GM19023 (cell line): ENCODE measurements around the gene VOPP1.
"Not testable (repeated sequence)": the region's sequence is repeated elsewhere in the genome, so short reads cannot be mapped to it uniquely, and the experiment has no call there.

Experiments
- ATAC-seq: cut with Tn5 transposase; IDR thresholded peaks from one replicate; pipeline ENCODE4 v1.9.1; 2021; ENCODE audit warnings: mild to moderate bottlenecking, moderate library complexity; ENCODE audit not compliant: unreplicated experiment

Gene VOPP1

GRCh38 chr7:55587687-55588378 lies 15.5 kb upstream of the VOPP1 start:
- no peak for ATAC-seq

GRCh38 chr7:55582656-55583055 lies 10.4 kb upstream of the VOPP1 start:
- ATAC-seq: not testable (repeated sequence)

- ATAC-seq: no peak
These were observed 4.5 kb upstream of the VOPP1 start for GRCh38 chr7:55576753-55577152.

GRCh38 chr7:55575733-55576132 lies 3.4 kb upstream of the VOPP1 start:
- no peak for ATAC-seq

- no peak for ATAC-seq
These were observed 2.8 kb upstream of the VOPP1 start for GRCh38 chr7:55575098-55575497.

- no peak for ATAC-seq
These were observed 1.9 kb upstream of the VOPP1 start for GRCh38 chr7:55574051-55574717.

GRCh38 chr7:55573234-55573900 lies 1.1 kb upstream of the VOPP1 start:
- ATAC-seq: no peak

- ATAC-seq: peak; percentile 30
These were observed 558 bp downstream of the VOPP1 start for GRCh38 chr7:55571511-55572377.

- ATAC-seq: no peak
These were observed 1.4 kb downstream of the VOPP1 start for GRCh38 chr7:55570939-55571338.

- ATAC-seq: peak; percentile 20
These were observed 2.0 kb downstream of the VOPP1 start for GRCh38 chr7:55570218-55570873.

- ATAC-seq: peak; percentile 21
These were observed 2.5 kb downstream of the VOPP1 start for GRCh38 chr7:55569797-55570196.

GRCh38 chr7:55569269-55569663 lies 3.0 kb downstream of the VOPP1 start:
- no peak for ATAC-seq

GRCh38 chr7:55568613-55569268 lies 3.6 kb downstream of the VOPP1 start:
- no peak for ATAC-seq

GRCh38 chr7:55567571-55567970 lies 4.7 kb downstream of the VOPP1 start:
- no peak for ATAC-seq

- ATAC-seq: no peak
These were observed 6.6 kb downstream of the VOPP1 start for GRCh38 chr7:55565681-55566080.

- no peak for ATAC-seq
These were observed 8.5 kb downstream of the VOPP1 start for GRCh38 chr7:55563596-55564325.

- ATAC-seq: no peak
These were observed 10.6 kb downstream of the VOPP1 start for GRCh38 chr7:55561690-55562089.

GRCh38 chr7:55558962-55559920 lies 13.1 kb downstream of the VOPP1 start:
- ATAC-seq: no peak
